NT2/D1 (cell line): ENCODE results near the gene ROCK2.

Experiments
- SUZ12 ChIP-seq: IDR thresholded peaks from 2 replicates; pipeline ENCODE4 v1.6.1; 2011; ENCODE audit not compliant: insufficient read length, insufficient read depth; ENCODE audit errors: extremely low read depth
- YY1 ChIP-seq: IDR thresholded peaks from 2 replicates; pipeline ENCODE4 v1.6.1; 2011; ENCODE audit not compliant: insufficient read length, insufficient read depth

DNA sequence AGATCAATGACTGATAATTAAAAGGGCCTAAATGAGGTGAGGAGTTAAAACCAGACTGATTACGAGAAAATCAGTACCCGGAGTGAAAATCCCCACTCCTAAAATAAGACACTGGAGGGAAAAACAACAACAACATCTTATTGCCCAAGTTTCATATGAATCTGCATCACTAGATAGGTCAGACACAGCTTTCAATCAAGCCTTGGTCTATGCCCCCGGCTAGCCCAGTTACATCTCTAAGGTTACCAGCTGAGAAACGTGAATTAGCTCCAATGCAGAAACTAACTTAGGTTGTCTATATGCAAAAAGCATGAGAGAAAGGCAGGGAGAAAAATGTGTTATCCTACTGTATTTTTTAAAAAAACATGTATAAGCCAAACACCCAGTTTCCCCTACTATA is 53.7 kb downstream of the ROCK2 start:
- TF ChIP-seq SUZ12 (no peak), YY1 (no peak)
